ENCODE results near the gene ZNF280A. TPM values are rescaled to one million over a fixed set of nuclear protein-coding genes. Genes with fewer than 3 reads are reported as not detected.
"Not testable (repeated sequence)": the region's sequence is repeated elsewhere in the genome, so short reads cannot be mapped to it uniquely, and the experiment has no call there.

Gene ZNF280A
- total RNA-seq, 1 donor from 2014 or later, result not detected

GRCh38 chr22:22513619-22514018, 6.5 kb downstream of the ZNF280A start:
- ATAC-seq (ENCODE audit: low read depth), result no peak
- Mint-ChIP-seq H3K27me3 (peaks cover 24% of the 10 kb centered on the region), H3K4me1 (peaks cover 2% of the 10 kb centered on the region), H3K36me3 (ENCODE audit: low read depth) (no peaks in the 10 kb centered on the region), H3K9me3 (peaks cover 6% of the 10 kb centered on the region), H3K4me3 (no peak overlapping the region), H3K27ac (no peak overlapping the region)
- TF ChIP-seq CTCF (IDR thresholded peaks at IDR 0.05), result no peak
- ChIA-PET POLR2A (no interaction called here), CTCF (interaction anchor here (1.7 kb wide), 1 partner anchor 10 kb away, joined by 4 read pairs; no protein-coding TSS in a partner anchor)
- no peak for DNase-seq
- intact Hi-C loops (cut with micrococcal nuclease), result no loop called here

- Mint-ChIP-seq H3K27me3 (peaks cover 24% of the 10 kb centered on the region), H3K4me3 (no peak overlapping the region), H3K36me3 (ENCODE audit: low read depth) (peaks cover 2% of the 10 kb centered on the region), H3K27ac (no peak overlapping the region), H3K4me1 (peaks cover 3% of the 10 kb centered on the region), H3K9me3 (peaks cover 6% of the 10 kb centered on the region)
- TF ChIP-seq CTCF (IDR thresholded peaks at IDR 0.05), result no peak
- ATAC-seq (ENCODE audit: low read depth) (no peak), DNase-seq (no peak)
- CTCF ChIA-PET, result interaction anchor here (1.7 kb wide), 1 partner anchor 9 kb away, joined by 4 read pairs; no protein-coding TSS in a partner anchor
- intact Hi-C loops (cut with micrococcal nuclease), result no loop called here
- POLR2A ChIA-PET, result no interaction called here
Measured at GRCh38 chr22:22512951-22513350, 7.1 kb downstream of the ZNF280A start.

DNA sequence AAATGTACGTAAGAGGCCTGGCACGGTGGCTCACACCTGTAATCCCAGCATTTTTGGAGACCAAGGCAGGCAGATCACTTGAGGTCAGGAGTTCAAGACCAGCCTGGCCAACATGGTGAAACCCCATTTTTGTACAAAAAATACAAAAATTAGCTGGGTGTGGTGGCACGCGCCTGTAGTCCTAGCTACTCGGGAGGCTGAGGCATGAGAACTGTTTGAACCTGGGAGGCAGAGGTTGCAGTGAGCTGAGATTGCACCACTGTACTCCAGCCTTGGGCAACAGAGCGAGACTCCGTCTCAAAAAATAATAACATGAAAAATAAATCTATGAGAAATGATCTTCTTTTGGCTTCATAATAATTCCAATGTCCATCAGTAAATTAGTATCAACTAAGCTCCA, 9.2 kb downstream of the ZNF280A start:
- H3K4me3 Mint-ChIP-seq; DNase-seq; H3K9me3 Mint-ChIP-seq; H3K27ac Mint-ChIP-seq; ATAC-seq (ENCODE audit: low read depth); intact Hi-C loops (cut with micrococcal nuclease); CTCF ChIA-PET; POLR2A ChIA-PET: not testable (repeated sequence)
- peaks cover 20% of the 10 kb centered on the region for H3K27me3 Mint-ChIP-seq
- peaks cover 11% of the 10 kb centered on the region for H3K36me3 Mint-ChIP-seq (ENCODE audit: low read depth)
- H3K4me1 Mint-ChIP-seq, result peaks cover 10% of the 10 kb centered on the region

DNA sequence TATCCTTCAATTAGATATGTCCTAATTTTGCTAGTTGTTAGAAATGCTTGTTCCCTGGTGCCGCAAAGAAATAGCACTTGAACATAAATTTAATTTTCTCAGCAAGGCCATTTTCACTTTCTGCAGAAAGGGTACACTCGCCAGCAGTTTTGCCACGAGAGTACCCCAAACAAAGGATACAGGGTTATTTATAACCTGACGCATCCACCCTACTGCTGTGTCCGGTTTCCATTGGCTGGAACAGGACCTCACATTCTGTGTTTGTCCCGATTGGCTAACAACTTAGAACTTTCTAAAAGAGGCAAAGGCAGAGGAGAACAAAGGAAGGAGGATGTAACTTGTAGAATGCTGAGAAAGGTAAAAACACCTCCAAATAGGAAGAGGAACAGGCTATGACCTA, 10.2 kb downstream of the ZNF280A start:
- intact Hi-C loops (cut with micrococcal nuclease); CTCF ChIA-PET: not testable (repeated sequence)

GRCh38 chr22:22508274-22509176, 11.5 kb downstream of the ZNF280A start, which contains the start of gene ZNF280B:
ZNF280B (minus strand) TSS chr22:22508742; CDS start chr22:22489398, 19,344 bp downstream.
- H3K27ac Mint-ChIP-seq, result no peak within 1 kb of the TSS
- peak; percentile 26 for TF ChIP-seq CTCF (IDR thresholded peaks at IDR 0.05)
- ChIA-PET POLR2A (interaction anchor here (1.3 kb wide), 2 partner anchors 58 to 86 kb away, joined by 3 to 5 read pairs; no protein-coding TSS in a partner anchor), CTCF (interaction anchor here (0.7 to 1.6 kb wide), 6 partner anchors 10 to 140 kb away, joined by 3 to 7 read pairs (median 4); no protein-coding TSS in a partner anchor)
- intact Hi-C loops (cut with micrococcal nuclease), result loop anchor here (1.0 kb wide), 1 partner anchor 86 kb away; no protein-coding TSS in a partner anchor
- H3K4me1 Mint-ChIP-seq, result peaks cover 10% of the 10 kb centered on the region
- peaks cover 27% of the 10 kb centered on the region for H3K36me3 Mint-ChIP-seq (ENCODE audit: low read depth)
- peak within 1 kb of the TSS; percentile 84 for H3K4me3 Mint-ChIP-seq
- DNase-seq (peak; percentile 78), ATAC-seq (ENCODE audit: low read depth) (peak; percentile 99)
- peaks cover 4% of the 10 kb centered on the region for H3K27me3 Mint-ChIP-seq
- peaks cover 6% of the 10 kb centered on the region for H3K9me3 Mint-ChIP-seq

More for the DNA sequence above, 10.2 kb downstream of the ZNF280A start:
- Mint-ChIP-seq H3K4me1 (peaks cover 10% of the 10 kb centered on the region), H3K4me3 (peak overlapping the region; percentile 44), H3K27me3 (peaks cover 10% of the 10 kb centered on the region), H3K36me3 (ENCODE audit: low read depth) (peaks cover 15% of the 10 kb centered on the region)
- DNase-seq; ATAC-seq (ENCODE audit: low read depth); H3K27ac Mint-ChIP-seq; H3K9me3 Mint-ChIP-seq; POLR2A ChIA-PET: not testable (repeated sequence)

All from activated B cell treated with CpG ODN at 0.5 μM for 24 hours (primary cell).